ENCODE measurements around the gene TSPAN7.

Gene TSPAN7

GRCh38 chrX:38661103-38661441 lies 99.7 kb downstream of the TSPAN7 start:
- Histone ChIP-seq H3K9me3 (ENCODE audit: control insufficient read depth in 2 of 2, low read length in 2 of 2) (no peaks in the 10 kb centered on the region), H3K4me1 (ENCODE audit: control insufficient read depth, insufficient read depth, low read length) (no peaks in the 10 kb centered on the region), H3K36me3 (ENCODE audit: control insufficient read depth in 2 of 2, insufficient read depth in 2 of 2, low read length in 2 of 2) (no peaks in the 10 kb centered on the region), H3K4me3 (ENCODE audit: low read length in 2 of 2) (no peak overlapping the region), H3K27me3 (ENCODE audit: control insufficient read depth in 1 of 2, insufficient read depth in 2 of 2, low read length in 2 of 2) (peaks cover 0 to 3% of the 10 kb centered on the region in 2 donors), H3K9ac (ENCODE audit: low read length in 2 of 2) (no peak overlapping the region), H3K27ac (ENCODE audit: low read length) (no peak overlapping the region)

- Histone ChIP-seq H3K4me3 (ENCODE audit: low read length in 2 of 2) (no peak overlapping the region), H3K4me1 (ENCODE audit: control insufficient read depth, insufficient read depth, low read length) (no peaks in the 10 kb centered on the region), H3K9me3 (ENCODE audit: control insufficient read depth in 2 of 2, low read length in 2 of 2) (no peaks in the 10 kb centered on the region), H3K36me3 (ENCODE audit: control insufficient read depth in 2 of 2, insufficient read depth in 2 of 2, low read length in 2 of 2) (no peaks in the 10 kb centered on the region), H3K27me3 (ENCODE audit: control insufficient read depth in 1 of 2, insufficient read depth in 2 of 2, low read length in 2 of 2) (peaks cover 0 to 3% of the 10 kb centered on the region in 2 donors), H3K9ac (ENCODE audit: low read length in 2 of 2) (no peak overlapping the region), H3K27ac (ENCODE audit: low read length) (no peak overlapping the region)
These were observed 100.2 kb downstream of the TSPAN7 start for GRCh38 chrX:38661561-38661960.

GRCh38 chrX:38662640-38663039 lies 101.3 kb downstream of the TSPAN7 start:
- no peak overlapping the region for H3K9ac ChIP-seq (ENCODE audit: low read length in 2 of 2)
- no peak overlapping the region for H3K27ac ChIP-seq (ENCODE audit: low read length)
- H3K27me3 ChIP-seq (ENCODE audit: control insufficient read depth in 1 of 2, insufficient read depth in 2 of 2, low read length in 2 of 2) = peaks cover 0 to 3% of the 10 kb centered on the region in 2 donors
- no peaks in the 10 kb centered on the region for H3K9me3 ChIP-seq (ENCODE audit: control insufficient read depth in 2 of 2, low read length in 2 of 2)
- no peak overlapping the region for H3K4me3 ChIP-seq (ENCODE audit: low read length in 2 of 2)
- no peaks in the 10 kb centered on the region for H3K4me1 ChIP-seq (ENCODE audit: control insufficient read depth, insufficient read depth, low read length)
- H3K36me3 ChIP-seq (ENCODE audit: control insufficient read depth in 2 of 2, insufficient read depth in 2 of 2, low read length in 2 of 2) = no peaks in the 10 kb centered on the region

- no peak overlapping the region for H3K27ac ChIP-seq (ENCODE audit: low read length)
- H3K9ac ChIP-seq (ENCODE audit: low read length in 2 of 2) = no peak overlapping the region
- H3K9me3 ChIP-seq (ENCODE audit: control insufficient read depth in 2 of 2, low read length in 2 of 2) = no peaks in the 10 kb centered on the region
- H3K4me1 ChIP-seq (ENCODE audit: control insufficient read depth, insufficient read depth, low read length) = no peaks in the 10 kb centered on the region
- H3K4me3 ChIP-seq (ENCODE audit: low read length in 2 of 2) = no peak overlapping the region
- H3K27me3 ChIP-seq (ENCODE audit: control insufficient read depth in 1 of 2, insufficient read depth in 2 of 2, low read length in 2 of 2) = peaks cover 0 to 3% of the 10 kb centered on the region in 2 donors
- H3K36me3 ChIP-seq (ENCODE audit: control insufficient read depth in 2 of 2, insufficient read depth in 2 of 2, low read length in 2 of 2) = no peaks in the 10 kb centered on the region
These were observed 102.9 kb downstream of the TSPAN7 start for GRCh38 chrX:38664285-38664684.

- no peak overlapping the region for H3K9ac ChIP-seq (ENCODE audit: low read length in 2 of 2)
- no peak overlapping the region for H3K27ac ChIP-seq (ENCODE audit: low read length)
- no peaks in the 10 kb centered on the region for H3K27me3 ChIP-seq (ENCODE audit: control insufficient read depth in 1 of 2, insufficient read depth in 2 of 2, low read length in 2 of 2)
- no peaks in the 10 kb centered on the region for H3K9me3 ChIP-seq (ENCODE audit: control insufficient read depth in 2 of 2, low read length in 2 of 2)
- H3K4me1 ChIP-seq (ENCODE audit: control insufficient read depth, insufficient read depth, low read length) = no peaks in the 10 kb centered on the region
- H3K4me3 ChIP-seq (ENCODE audit: low read length in 2 of 2) = no peak overlapping the region
- H3K36me3 ChIP-seq (ENCODE audit: control insufficient read depth in 2 of 2, insufficient read depth in 2 of 2, low read length in 2 of 2) = no peaks in the 10 kb centered on the region
These were observed 105.6 kb downstream of the TSPAN7 start for GRCh38 chrX:38666909-38667308.

GRCh38 chrX:38668771-38669170 lies 107.4 kb downstream of the TSPAN7 start:
- H3K4me1 ChIP-seq (ENCODE audit: control insufficient read depth, insufficient read depth, low read length) = no peaks in the 10 kb centered on the region
- no peaks in the 10 kb centered on the region for H3K36me3 ChIP-seq (ENCODE audit: control insufficient read depth in 2 of 2, insufficient read depth in 2 of 2, low read length in 2 of 2)
- no peak overlapping the region for H3K27ac ChIP-seq (ENCODE audit: low read length)
- H3K4me3 ChIP-seq (ENCODE audit: low read length in 2 of 2) = no peak overlapping the region
- H3K9ac ChIP-seq (ENCODE audit: low read length in 2 of 2) = no peak overlapping the region
- H3K9me3 ChIP-seq (ENCODE audit: control insufficient read depth in 2 of 2, low read length in 2 of 2) = no peaks in the 10 kb centered on the region
- H3K27me3 ChIP-seq (ENCODE audit: control insufficient read depth in 1 of 2, insufficient read depth in 2 of 2, low read length in 2 of 2) = no peaks in the 10 kb centered on the region

- Histone ChIP-seq H3K4me1 (ENCODE audit: control insufficient read depth, insufficient read depth, low read length) (no peaks in the 10 kb centered on the region), H3K9me3 (ENCODE audit: control insufficient read depth in 2 of 2, low read length in 2 of 2) (no peaks in the 10 kb centered on the region), H3K4me3 (ENCODE audit: low read length in 2 of 2) (no peak overlapping the region), H3K9ac (ENCODE audit: low read length in 2 of 2) (no peak overlapping the region), H3K27me3 (ENCODE audit: control insufficient read depth in 1 of 2, insufficient read depth in 2 of 2, low read length in 2 of 2) (peaks cover 0 to 6% of the 10 kb centered on the region in 2 donors), H3K27ac (ENCODE audit: low read length) (no peak overlapping the region), H3K36me3 (ENCODE audit: control insufficient read depth in 2 of 2, insufficient read depth in 2 of 2, low read length in 2 of 2) (no peaks in the 10 kb centered on the region)
These were observed 108.1 kb downstream of the TSPAN7 start for GRCh38 chrX:38669428-38669827.

- Histone ChIP-seq H3K27ac (ENCODE audit: low read length) (no peak overlapping the region), H3K4me1 (ENCODE audit: control insufficient read depth, insufficient read depth, low read length) (no peaks in the 10 kb centered on the region), H3K9ac (ENCODE audit: low read length in 2 of 2) (no peak overlapping the region), H3K4me3 (ENCODE audit: low read length in 2 of 2) (no peak overlapping the region), H3K27me3 (ENCODE audit: control insufficient read depth in 1 of 2, insufficient read depth in 2 of 2, low read length in 2 of 2) (peaks cover 0 to 6% of the 10 kb centered on the region in 2 donors), H3K9me3 (ENCODE audit: control insufficient read depth in 2 of 2, low read length in 2 of 2) (no peaks in the 10 kb centered on the region), H3K36me3 (ENCODE audit: control insufficient read depth in 2 of 2, insufficient read depth in 2 of 2, low read length in 2 of 2) (no peaks in the 10 kb centered on the region)
These were observed 111.3 kb downstream of the TSPAN7 start for GRCh38 chrX:38672646-38673045.

GRCh38 chrX:38675856-38676255 lies 114.5 kb downstream of the TSPAN7 start:
- no peaks in the 10 kb centered on the region for H3K36me3 ChIP-seq (ENCODE audit: control insufficient read depth in 2 of 2, insufficient read depth in 2 of 2, low read length in 2 of 2)
- no peak overlapping the region for H3K27ac ChIP-seq (ENCODE audit: low read length)
- no peak overlapping the region for H3K4me3 ChIP-seq (ENCODE audit: low read length in 2 of 2)
- H3K9ac ChIP-seq (ENCODE audit: low read length in 2 of 2) = no peak overlapping the region
- peaks cover 0 to 6% of the 10 kb centered on the region in 2 donors for H3K27me3 ChIP-seq (ENCODE audit: control insufficient read depth in 1 of 2, insufficient read depth in 2 of 2, low read length in 2 of 2)
- H3K9me3 ChIP-seq (ENCODE audit: control insufficient read depth in 2 of 2, low read length in 2 of 2) = no peaks in the 10 kb centered on the region
- no peaks in the 10 kb centered on the region for H3K4me1 ChIP-seq (ENCODE audit: control insufficient read depth, insufficient read depth, low read length)

GRCh38 chrX:38678183-38678582 lies 116.8 kb downstream of the TSPAN7 start:
- Histone ChIP-seq H3K4me1 (ENCODE audit: control insufficient read depth, insufficient read depth, low read length) (no peaks in the 10 kb centered on the region), H3K36me3 (ENCODE audit: control insufficient read depth in 2 of 2, insufficient read depth in 2 of 2, low read length in 2 of 2) (no peaks in the 10 kb centered on the region), H3K27me3 (ENCODE audit: control insufficient read depth in 1 of 2, insufficient read depth in 2 of 2, low read length in 2 of 2) (peaks cover 0 to 6% of the 10 kb centered on the region in 2 donors), H3K4me3 (ENCODE audit: low read length in 2 of 2) (no peak overlapping the region), H3K27ac (ENCODE audit: low read length) (no peak overlapping the region), H3K9ac (ENCODE audit: low read length in 2 of 2) (no peak overlapping the region), H3K9me3 (ENCODE audit: control insufficient read depth in 2 of 2, low read length in 2 of 2) (no peaks in the 10 kb centered on the region)

- Histone ChIP-seq H3K27ac (ENCODE audit: low read length) (no peak overlapping the region), H3K4me1 (ENCODE audit: control insufficient read depth, insufficient read depth, low read length) (no peaks in the 10 kb centered on the region), H3K9me3 (ENCODE audit: control insufficient read depth in 2 of 2, low read length in 2 of 2) (no peaks in the 10 kb centered on the region), H3K4me3 (ENCODE audit: low read length in 2 of 2) (no peak overlapping the region), H3K9ac (ENCODE audit: low read length in 2 of 2) (no peak overlapping the region), H3K36me3 (ENCODE audit: control insufficient read depth in 2 of 2, insufficient read depth in 2 of 2, low read length in 2 of 2) (no peaks in the 10 kb centered on the region), H3K27me3 (ENCODE audit: control insufficient read depth in 1 of 2, insufficient read depth in 2 of 2, low read length in 2 of 2) (peaks cover 0 to 11% of the 10 kb centered on the region in 2 donors)
These were observed 117.5 kb downstream of the TSPAN7 start for GRCh38 chrX:38678821-38679220.

Measured in stomach smooth muscle (tissue), 2 donors.